NB4 (cell line): ENCODE results near the gene NOS1.
"Not testable (repeated sequence)": the region's sequence is repeated elsewhere in the genome, so short reads cannot be mapped to it uniquely, and the experiment has no call there.

Experiments used
- DNase-seq: peaks from one replicate; pipeline ENCODE4 v3.0.0; 2010; ENCODE audit warnings: low read depth
- H3K4me3 ChIP-seq: one replicate; pipeline ENCODE4 v1.5.1; 2011; ENCODE audit warnings: mild to moderate bottlenecking, low read depth, low read length, moderate library complexity
- MYC ChIP-seq: IDR thresholded peaks from 2 replicates; pipeline ENCODE4 v1.6.1; 2011; ENCODE audit warnings: low read depth, low read length
- POLR2A ChIP-seq: IDR thresholded peaks from 2 replicates; pipeline ENCODE4 v1.6.1; 2011; ENCODE audit warnings: mild to moderate bottlenecking; ENCODE audit not compliant: insufficient read length; ENCODE audit errors: extremely low read depth
- TF ChIP-seq, protein P1 (sequence below): IDR thresholded peaks from one replicate; pipeline ENCODE4 v1.5.1; 2012; ENCODE audit warnings: low read depth, low read length
- TF ChIP-seq, protein P2 (sequence below): IDR thresholded peaks from 2 replicates; pipeline ENCODE4 v1.6.1; 2011; ENCODE audit warnings: low read depth, low read length

The NOS1 gene

DNA sequence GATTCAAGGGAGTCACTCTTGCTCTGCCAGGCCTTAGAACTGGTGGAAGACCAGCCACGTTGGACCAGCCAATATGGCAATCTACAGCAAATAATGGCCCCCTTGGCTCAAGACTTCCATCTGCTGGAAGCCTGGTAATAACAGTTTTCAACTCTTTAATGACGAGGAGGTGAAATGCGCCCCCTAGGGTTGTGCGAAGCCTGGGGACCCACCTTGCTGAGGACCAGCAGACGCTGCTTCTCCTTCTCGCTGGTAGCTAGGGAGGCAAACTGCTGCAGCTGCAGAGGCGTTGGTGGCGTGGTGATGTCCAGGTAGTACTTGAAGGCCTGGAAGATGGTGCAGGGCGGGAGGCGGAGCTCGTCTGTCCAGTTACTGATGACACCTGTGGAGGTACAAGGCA lies 129.7 kb downstream of the NOS1 start:
- no peak for TF ChIP-seq MYC
- TF ChIP-seq, protein P1, sequence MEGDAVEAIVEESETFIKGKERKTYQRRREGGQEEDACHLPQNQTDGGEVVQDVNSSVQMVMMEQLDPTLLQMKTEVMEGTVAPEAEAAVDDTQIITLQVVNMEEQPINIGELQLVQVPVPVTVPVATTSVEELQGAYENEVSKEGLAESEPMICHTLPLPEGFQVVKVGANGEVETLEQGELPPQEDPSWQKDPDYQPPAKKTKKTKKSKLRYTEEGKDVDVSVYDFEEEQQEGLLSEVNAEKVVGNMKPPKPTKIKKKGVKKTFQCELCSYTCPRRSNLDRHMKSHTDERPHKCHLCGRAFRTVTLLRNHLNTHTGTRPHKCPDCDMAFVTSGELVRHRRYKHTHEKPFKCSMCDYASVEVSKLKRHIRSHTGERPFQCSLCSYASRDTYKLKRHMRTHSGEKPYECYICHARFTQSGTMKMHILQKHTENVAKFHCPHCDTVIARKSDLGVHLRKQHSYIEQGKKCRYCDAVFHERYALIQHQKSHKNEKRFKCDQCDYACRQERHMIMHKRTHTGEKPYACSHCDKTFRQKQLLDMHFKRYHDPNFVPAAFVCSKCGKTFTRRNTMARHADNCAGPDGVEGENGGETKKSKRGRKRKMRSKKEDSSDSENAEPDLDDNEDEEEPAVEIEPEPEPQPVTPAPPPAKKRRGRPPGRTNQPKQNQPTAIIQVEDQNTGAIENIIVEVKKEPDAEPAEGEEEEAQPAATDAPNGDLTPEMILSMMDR, result peak; percentile 48
- no peak overlapping the region for H3K4me3 ChIP-seq
- peak; percentile 43 for DNase-seq

DNA sequence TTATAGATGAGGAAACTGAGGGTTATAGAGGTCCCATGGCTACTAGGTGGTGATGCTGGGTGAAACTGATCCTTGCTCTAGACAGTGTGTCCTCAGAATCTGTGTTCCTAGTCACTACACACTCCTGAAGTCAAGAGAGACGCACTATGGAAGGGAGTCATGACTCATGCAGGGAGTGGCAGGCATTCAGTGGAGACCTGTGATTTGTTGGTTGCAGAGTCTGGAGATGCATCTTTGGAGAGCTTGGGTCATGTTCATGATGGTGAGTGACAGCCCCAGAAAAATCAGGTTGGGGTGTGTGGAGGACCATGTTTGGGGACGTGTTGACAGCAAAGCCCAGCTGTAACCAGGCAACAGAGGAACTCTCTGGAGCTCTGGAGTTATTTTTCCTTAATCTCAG lies 133.2 kb downstream of the NOS1 start:
- TF ChIP-seq, protein P1, result no peak
- no peak for TF ChIP-seq POLR2A
- no peak for TF ChIP-seq MYC
- TF ChIP-seq, protein P2, sequence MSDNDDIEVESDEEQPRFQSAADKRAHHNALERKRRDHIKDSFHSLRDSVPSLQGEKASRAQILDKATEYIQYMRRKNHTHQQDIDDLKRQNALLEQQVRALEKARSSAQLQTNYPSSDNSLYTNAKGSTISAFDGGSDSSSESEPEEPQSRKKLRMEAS, result no peak

DNA sequence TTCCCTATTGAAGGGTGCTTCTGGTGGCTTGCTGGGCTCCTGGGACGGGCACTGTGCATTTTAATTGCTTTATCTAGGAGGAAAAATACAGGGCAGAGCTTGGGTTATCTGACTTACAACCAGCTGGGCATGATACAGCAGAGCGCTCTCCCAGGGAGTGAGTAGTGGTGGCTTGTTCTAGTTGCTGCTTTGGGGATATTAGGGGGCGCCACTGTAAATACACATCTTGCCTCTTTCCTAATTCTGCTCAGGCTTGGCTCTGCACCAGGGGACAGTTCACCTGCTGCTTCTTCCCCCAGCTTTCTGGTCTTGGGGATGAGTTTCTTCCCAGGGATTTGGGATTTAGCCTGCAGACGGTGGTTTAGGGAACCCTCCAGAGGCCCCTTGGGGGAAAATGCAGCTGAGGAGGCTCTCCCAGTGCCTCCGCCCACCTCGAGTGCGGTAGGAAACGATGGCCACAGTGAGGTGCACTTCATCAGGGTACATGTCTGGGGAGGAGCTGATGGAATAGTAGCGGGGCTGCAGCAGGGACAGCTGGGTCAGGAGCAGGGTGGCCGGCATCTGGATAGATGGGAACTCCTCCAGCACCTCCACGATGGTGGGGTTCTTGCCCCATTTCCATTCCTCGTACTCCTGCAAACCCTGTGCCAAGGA lies 134.3 kb downstream of the NOS1 start:
- TF ChIP-seq, protein P1, result no peak
- TF ChIP-seq POLR2A, result no peak
- TF ChIP-seq, protein P2, result no peak
- TF ChIP-seq MYC, result no peak
- H3K4me3 ChIP-seq, result no peak overlapping the region
- DNase-seq, result no peak

More for the DNA sequence above, 133.2 kb downstream of the NOS1 start:
- H3K4me3 ChIP-seq, result no peak overlapping the region
- DNase-seq, result no peak

DNA sequence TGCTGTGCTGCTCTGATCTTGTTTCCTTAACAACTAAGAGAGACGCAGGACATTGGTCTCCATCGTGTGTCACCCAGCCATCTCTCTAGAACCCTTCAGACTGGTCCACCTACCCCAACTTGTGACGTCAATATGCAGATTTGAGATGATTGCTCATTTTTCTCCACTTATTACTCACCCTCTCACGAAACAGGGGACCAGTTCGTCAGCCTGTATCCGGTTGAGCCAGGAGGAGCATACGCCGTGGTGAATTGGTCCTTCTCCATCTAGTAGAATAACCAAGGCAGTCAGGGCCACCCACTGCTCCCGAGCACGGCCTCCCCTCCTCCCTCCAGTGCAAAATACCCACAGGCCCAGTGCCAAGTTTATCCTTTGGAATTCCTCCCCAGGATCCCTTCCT lies 134.9 kb downstream of the NOS1 start:
- no peak for DNase-seq
- no peak overlapping the region for H3K4me3 ChIP-seq
- no peak for TF ChIP-seq MYC
- TF ChIP-seq POLR2A, result no peak
- TF ChIP-seq, protein P2, result no peak
- TF ChIP-seq, protein P1, result no peak

DNA sequence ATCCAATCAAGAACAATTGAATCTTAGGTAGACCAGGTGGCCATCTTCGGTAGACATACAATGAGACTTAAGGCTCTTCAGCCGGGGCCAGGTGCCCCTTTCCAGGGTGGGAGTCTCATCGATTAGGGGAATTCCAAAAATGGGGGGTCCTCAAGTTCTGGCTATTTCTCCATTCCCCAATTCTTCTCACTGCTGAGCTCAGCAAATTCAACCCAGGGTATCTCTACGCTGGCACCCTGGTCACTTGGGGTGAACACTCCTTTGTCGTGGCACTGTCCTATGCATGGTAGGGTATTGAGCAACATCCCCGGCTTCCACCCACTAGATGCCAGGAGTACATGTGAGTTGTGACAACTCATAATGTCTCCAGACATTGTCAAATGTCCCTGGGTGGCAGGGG lies 136.2 kb downstream of the NOS1 start:
- no peak for TF ChIP-seq MYC
- TF ChIP-seq, protein P1, result no peak
- TF ChIP-seq, protein P2, result no peak
- DNase-seq, result no peak
- no peak overlapping the region for H3K4me3 ChIP-seq

DNA sequence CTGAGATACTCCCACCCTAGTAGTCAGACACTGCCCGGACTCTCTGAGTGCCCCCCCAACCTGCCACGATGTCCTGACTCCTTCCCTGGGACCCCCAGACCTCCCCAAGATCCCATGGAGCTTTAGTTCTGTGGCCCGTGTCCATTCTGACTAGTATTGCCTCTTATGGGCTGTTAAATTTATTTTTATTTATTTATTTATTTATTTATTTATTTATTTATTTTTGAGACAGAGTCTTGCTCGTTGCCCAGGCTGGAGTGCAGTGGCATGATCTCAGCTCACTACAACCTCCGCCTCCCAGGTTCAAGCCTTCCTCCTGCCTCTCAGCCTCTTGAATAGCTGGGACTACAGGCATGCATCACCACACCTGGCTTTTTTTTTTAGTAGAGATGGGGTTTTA lies 140.5 kb downstream of the NOS1 start:
- DNase-seq, H3K4me3 ChIP-seq: not testable (repeated sequence)
